Measurements from ENCODE around the gene MRPL50. TPM values are rescaled to one million over a fixed set of nuclear protein-coding genes. Genes with fewer than 3 reads are reported as not detected.

The MRPL50 gene
- total RNA-seq, 1 donor from 2014 or later: 17.3 TPM

- DNase-seq: no peak
- Histone ChIP-seq H3K4me1 (no peaks in the 10 kb centered on the region), H3K27me3 (ENCODE audit: low read depth) (no peaks in the 10 kb centered on the region), H3K36me3 (no peaks in the 10 kb centered on the region), H3K9me3 (replicated peaks) (peaks cover 14% of the 10 kb centered on the region), H3K27ac (replicated peaks) (no peak overlapping the region), H3K4me3 (no peak overlapping the region)
- intact Hi-C loops (cut with micrococcal nuclease): no loop called here
- TF ChIP-seq CTCF (IDR thresholded peaks at IDR 0.05; ENCODE audit: borderline replicate concordance): no peak
These were observed 22.9 kb downstream of the MRPL50 start for GRCh38 chr9:101375546-101375945.

GRCh38 chr9:101372327-101373118, 25.9 kb downstream of the MRPL50 start:
- Histone ChIP-seq H3K27me3 (ENCODE audit: low read depth) (no peaks in the 10 kb centered on the region), H3K27ac (replicated peaks) (no peak overlapping the region), H3K36me3 (no peaks in the 10 kb centered on the region), H3K4me1 (no peaks in the 10 kb centered on the region), H3K9me3 (replicated peaks) (peaks cover 4% of the 10 kb centered on the region), H3K4me3 (no peak overlapping the region)
- no peak for DNase-seq
- intact Hi-C loops (cut with micrococcal nuclease): no loop called here
- TF ChIP-seq CTCF (IDR thresholded peaks at IDR 0.05; ENCODE audit: borderline replicate concordance): no peak

- Histone ChIP-seq H3K4me1 (no peaks in the 10 kb centered on the region), H3K27me3 (ENCODE audit: low read depth) (no peaks in the 10 kb centered on the region), H3K9me3 (replicated peaks) (peaks cover 4% of the 10 kb centered on the region), H3K4me3 (no peak overlapping the region), H3K27ac (replicated peaks) (no peak overlapping the region), H3K36me3 (no peaks in the 10 kb centered on the region)
- intact Hi-C loops (cut with micrococcal nuclease): no loop called here
- TF ChIP-seq CTCF (IDR thresholded peaks at IDR 0.05; ENCODE audit: borderline replicate concordance): no peak
- no peak for DNase-seq
These were observed 26.6 kb downstream of the MRPL50 start for GRCh38 chr9:101371813-101372212.

- Histone ChIP-seq H3K36me3 (no peaks in the 10 kb centered on the region), H3K4me1 (no peaks in the 10 kb centered on the region), H3K4me3 (no peak overlapping the region), H3K27ac (replicated peaks) (no peak overlapping the region), H3K9me3 (replicated peaks) (peaks cover 4% of the 10 kb centered on the region), H3K27me3 (ENCODE audit: low read depth) (no peaks in the 10 kb centered on the region)
- intact Hi-C loops (cut with micrococcal nuclease): no loop called here
- no peak for TF ChIP-seq CTCF (IDR thresholded peaks at IDR 0.05; ENCODE audit: borderline replicate concordance)
- DNase-seq: no peak
These were observed 28.4 kb downstream of the MRPL50 start for GRCh38 chr9:101369884-101370531.

- H3K27me3 ChIP-seq (ENCODE audit: low read depth): no peaks in the 10 kb centered on the region
- no peak overlapping the region for H3K4me3 ChIP-seq
- H3K9me3 ChIP-seq (replicated peaks): peaks cover 4% of the 10 kb centered on the region
- H3K4me1 ChIP-seq: no peaks in the 10 kb centered on the region
- no peak for TF ChIP-seq CTCF (IDR thresholded peaks at IDR 0.05; ENCODE audit: borderline replicate concordance)
- intact Hi-C loops (cut with micrococcal nuclease): no loop called here
- no peak for DNase-seq
- no peaks in the 10 kb centered on the region for H3K36me3 ChIP-seq
- no peak overlapping the region for H3K27ac ChIP-seq (replicated peaks)
These were observed 29.1 kb downstream of the MRPL50 start for GRCh38 chr9:101369286-101369685.
